Right atrium auricular region (tissue), 2 donors: Measurements from ENCODE around the gene RPSA. TPM values are rescaled to one million over a fixed set of nuclear protein-coding genes. Genes with fewer than 3 reads are reported as not detected.

Source experiments
- DNase-seq: peaks from one replicate; pipeline ENCODE4 v3.0.0-alpha.2; 2019; ENCODE audit warnings: low spot score
- H3K27ac ChIP-seq, 2 donors: fragments of 200-600 bp; sonication (generic); 1 replicate in 1 of 2; 2 replicates in 1 of 2; pipeline ENCODE4 v1.5.1; 2016 to 2019
- H3K27me3 ChIP-seq, 2 donors: fragments of 200-600 bp; sonication (generic); one replicate each; pipeline versions ENCODE4 v1.5.1 to v1.6.0; 2017 to 2019
- H3K36me3 ChIP-seq: fragments of 200-600 bp; sonication (generic); one replicate; pipeline ENCODE4 v1.5.1; 2016
- H3K4me1 ChIP-seq, 2 donors: fragments of 200-600 bp; sonication (generic); one replicate each; pipeline versions ENCODE4 v1.5.1 to v1.6.0; 2017 to 2019
- H3K4me3 ChIP-seq, 2 donors: fragments of 200-600 bp; sonication (generic); 1 replicate in 1 of 2; 2 replicates in 1 of 2; pipeline ENCODE4 v1.5.1; 2017 to 2019; ENCODE audit warnings: mild to moderate bottlenecking in 1 of 2, moderate library complexity in 1 of 2
- H3K9me3 ChIP-seq, 2 donors: fragments of 200-600 bp; sonication (generic); one replicate each; pipeline ENCODE4 v1.5.1; 2019
- total RNA-seq, 2 donors: library from RNA; depleted of rRNA; stranded (reverse); fragments of >200 nt; gene quantifications; one replicate each; pipeline ENCODE4 v1.1.0, GENCODE V29; 2016
- TF ChIP-seq, protein P1 (sequence below), 2 donors: fragments of 200-600 bp; sonication (generic); IDR thresholded peaks; one replicate each; pipeline ENCODE4 v1.5.1; 2019; ENCODE audit warnings: antibody characterized with exemption in 2 of 2

RPSA gene
- total RNA-seq, 2 donors from 2014 or later: 351 to 628 TPM

DNA sequence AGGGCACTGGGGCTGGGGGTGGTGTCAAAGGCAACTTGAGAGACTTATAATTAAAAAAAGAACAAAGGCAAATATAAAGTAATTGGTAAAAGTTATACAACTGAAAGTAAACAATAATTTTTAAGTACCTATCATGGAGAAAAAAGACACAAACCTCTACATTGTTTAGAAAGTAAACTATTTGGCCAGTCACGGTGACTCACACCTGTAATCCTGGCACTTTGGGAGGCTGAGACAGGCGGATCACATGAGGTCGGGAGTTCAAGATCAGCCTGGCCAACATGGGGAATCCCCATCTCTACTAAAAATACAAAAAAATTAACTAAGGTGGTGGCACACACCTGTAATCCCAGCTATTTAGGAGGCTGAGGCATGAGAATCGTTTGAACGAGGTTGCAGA lies 25.8 kb downstream of the RPSA start:
- DNase-seq: no peak
- no peak overlapping the region for H3K4me3 ChIP-seq
- no peak overlapping the region for H3K27ac ChIP-seq
- no peaks in the 10 kb centered on the region for H3K36me3 ChIP-seq
- TF ChIP-seq, protein P1, sequence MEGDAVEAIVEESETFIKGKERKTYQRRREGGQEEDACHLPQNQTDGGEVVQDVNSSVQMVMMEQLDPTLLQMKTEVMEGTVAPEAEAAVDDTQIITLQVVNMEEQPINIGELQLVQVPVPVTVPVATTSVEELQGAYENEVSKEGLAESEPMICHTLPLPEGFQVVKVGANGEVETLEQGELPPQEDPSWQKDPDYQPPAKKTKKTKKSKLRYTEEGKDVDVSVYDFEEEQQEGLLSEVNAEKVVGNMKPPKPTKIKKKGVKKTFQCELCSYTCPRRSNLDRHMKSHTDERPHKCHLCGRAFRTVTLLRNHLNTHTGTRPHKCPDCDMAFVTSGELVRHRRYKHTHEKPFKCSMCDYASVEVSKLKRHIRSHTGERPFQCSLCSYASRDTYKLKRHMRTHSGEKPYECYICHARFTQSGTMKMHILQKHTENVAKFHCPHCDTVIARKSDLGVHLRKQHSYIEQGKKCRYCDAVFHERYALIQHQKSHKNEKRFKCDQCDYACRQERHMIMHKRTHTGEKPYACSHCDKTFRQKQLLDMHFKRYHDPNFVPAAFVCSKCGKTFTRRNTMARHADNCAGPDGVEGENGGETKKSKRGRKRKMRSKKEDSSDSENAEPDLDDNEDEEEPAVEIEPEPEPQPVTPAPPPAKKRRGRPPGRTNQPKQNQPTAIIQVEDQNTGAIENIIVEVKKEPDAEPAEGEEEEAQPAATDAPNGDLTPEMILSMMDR (IDR thresholded peaks at IDR 0.05): no peak
- H3K27me3 ChIP-seq: no peaks in the 10 kb centered on the region
- H3K9me3 ChIP-seq: no peaks in the 10 kb centered on the region
- peaks cover 0 to 7% of the 10 kb centered on the region in 2 donors for H3K4me1 ChIP-seq

DNA sequence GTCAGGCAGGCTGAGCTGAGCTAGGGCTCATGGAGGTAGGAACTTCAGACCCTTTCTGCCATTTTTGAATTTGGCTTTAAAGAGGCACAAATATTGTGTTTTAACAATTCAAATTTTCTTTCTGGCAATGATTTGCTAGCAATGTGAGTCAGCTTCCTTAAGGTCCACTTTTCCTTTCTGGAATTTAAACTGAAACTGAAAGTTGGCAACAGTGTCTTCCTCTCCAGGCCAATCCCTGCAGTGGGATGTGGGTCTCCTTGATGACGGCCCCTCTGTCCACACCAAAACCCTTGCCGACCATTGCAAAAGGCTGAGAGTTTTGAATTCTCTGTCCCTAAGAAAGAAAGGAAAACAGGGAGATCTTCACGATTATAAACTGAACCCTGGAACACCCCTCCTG lies 27.1 kb downstream of the RPSA start:
- H3K9me3 ChIP-seq: no peaks in the 10 kb centered on the region
- H3K27me3 ChIP-seq: no peaks in the 10 kb centered on the region
- no peaks in the 10 kb centered on the region for H3K36me3 ChIP-seq
- DNase-seq: no peak
- TF ChIP-seq, protein P1 (IDR thresholded peaks at IDR 0.05): no peak
- no peak overlapping the region for H3K4me3 ChIP-seq
- peaks cover 0 to 7% of the 10 kb centered on the region in 2 donors for H3K4me1 ChIP-seq
- no peak overlapping the region for H3K27ac ChIP-seq

DNA sequence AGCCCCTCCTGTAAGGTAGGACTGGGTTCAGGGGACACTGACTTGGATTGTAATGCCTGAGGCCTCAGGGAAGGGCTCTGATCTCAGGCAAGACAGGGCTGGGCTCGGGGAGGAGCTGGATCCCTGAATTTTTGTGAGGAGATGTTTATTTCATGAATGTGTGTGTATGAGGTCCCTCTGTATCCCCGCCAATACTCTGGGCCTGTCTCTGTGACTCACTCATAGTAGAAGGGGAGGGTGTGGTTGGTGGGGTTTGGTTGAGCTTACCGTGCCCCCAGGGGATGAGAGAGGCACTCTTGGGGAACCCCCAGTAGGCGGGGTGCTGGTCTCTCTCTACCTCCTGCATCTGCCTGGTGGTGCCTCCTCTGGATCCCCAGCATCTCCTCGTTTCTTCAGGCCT lies 28.1 kb downstream of the RPSA start:
- peaks cover 0 to 7% of the 10 kb centered on the region in 2 donors for H3K4me1 ChIP-seq
- no peaks in the 10 kb centered on the region for H3K27me3 ChIP-seq
- H3K27ac ChIP-seq: no peak overlapping the region
- peak; percentile 50 for DNase-seq
- no peaks in the 10 kb centered on the region for H3K36me3 ChIP-seq
- no peak overlapping the region for H3K4me3 ChIP-seq
- H3K9me3 ChIP-seq: no peaks in the 10 kb centered on the region
- TF ChIP-seq, protein P1 (IDR thresholded peaks at IDR 0.05): no peak

DNA sequence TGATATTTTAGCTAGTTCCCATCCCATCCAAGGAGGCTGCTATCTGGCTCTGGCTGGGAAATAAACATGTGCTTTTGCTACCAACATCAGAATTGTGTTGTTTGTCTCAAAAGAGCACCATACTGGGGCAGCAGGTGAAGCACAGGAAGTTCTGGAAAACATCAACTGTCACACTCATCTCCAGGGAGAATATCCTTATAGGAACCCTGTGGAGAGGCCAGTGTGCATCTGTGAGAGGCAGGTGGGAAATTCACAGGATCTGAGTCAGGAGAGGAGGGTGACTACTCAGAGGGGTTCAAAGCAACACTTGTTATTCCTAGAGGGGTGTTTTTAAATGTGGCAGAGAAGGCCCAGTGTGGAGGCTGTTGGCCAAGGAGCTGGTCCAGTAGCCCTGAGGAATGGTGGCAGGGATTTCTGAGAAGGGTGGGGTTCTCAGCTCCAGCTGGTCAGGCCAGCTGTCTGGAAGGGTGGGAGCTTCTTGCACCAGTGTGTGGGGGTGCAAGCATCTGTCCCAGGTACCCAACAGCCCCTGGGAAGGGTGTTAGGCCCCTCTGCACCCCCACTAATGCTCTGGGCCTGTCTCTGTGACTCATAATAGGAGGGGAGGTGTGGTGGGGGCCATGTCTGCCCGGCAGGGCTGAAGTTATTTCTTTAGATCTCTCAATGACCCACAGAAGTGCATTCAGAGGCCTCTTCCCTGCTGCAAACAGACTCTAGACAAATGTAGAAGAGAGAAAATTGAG lies 28.7 kb downstream of the RPSA start:
- peak; percentile 40 for DNase-seq
- H3K9me3 ChIP-seq: no peaks in the 10 kb centered on the region
- no peak overlapping the region for H3K27ac ChIP-seq
- H3K27me3 ChIP-seq: no peaks in the 10 kb centered on the region
- TF ChIP-seq, protein P1 (IDR thresholded peaks at IDR 0.05): no peak
- H3K4me3 ChIP-seq: no peak overlapping the region
- peaks cover 0 to 7% of the 10 kb centered on the region in 2 donors for H3K4me1 ChIP-seq
- H3K36me3 ChIP-seq: no peaks in the 10 kb centered on the region

DNA sequence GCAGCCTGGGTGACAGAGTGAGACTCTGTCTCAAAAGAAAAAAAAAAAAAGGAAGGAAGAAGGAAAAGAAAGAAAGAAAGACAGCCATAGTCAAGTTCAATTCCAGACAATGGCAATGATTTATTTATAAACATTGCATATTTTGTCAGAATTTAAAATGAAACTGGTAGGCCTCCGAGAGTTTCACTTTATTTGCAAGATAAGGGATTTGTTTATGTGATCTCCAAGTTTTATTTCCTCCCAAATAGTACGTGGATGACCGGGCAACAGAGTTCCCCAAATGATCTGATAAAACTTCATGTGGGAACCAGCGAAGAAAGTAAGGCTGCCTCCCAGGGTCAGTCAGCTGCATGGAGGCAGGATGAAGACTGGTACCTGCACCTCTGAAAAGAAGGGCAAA lies 32.4 kb downstream of the RPSA start:
- H3K4me1 ChIP-seq: no peaks in the 10 kb centered on the region
- no peak overlapping the region for H3K4me3 ChIP-seq
- TF ChIP-seq, protein P1 (IDR thresholded peaks at IDR 0.05): no peak
- no peaks in the 10 kb centered on the region for H3K27me3 ChIP-seq
- H3K9me3 ChIP-seq: no peaks in the 10 kb centered on the region
- no peak overlapping the region for H3K27ac ChIP-seq
- no peaks in the 10 kb centered on the region for H3K36me3 ChIP-seq
- DNase-seq: peak; percentile 43

DNA sequence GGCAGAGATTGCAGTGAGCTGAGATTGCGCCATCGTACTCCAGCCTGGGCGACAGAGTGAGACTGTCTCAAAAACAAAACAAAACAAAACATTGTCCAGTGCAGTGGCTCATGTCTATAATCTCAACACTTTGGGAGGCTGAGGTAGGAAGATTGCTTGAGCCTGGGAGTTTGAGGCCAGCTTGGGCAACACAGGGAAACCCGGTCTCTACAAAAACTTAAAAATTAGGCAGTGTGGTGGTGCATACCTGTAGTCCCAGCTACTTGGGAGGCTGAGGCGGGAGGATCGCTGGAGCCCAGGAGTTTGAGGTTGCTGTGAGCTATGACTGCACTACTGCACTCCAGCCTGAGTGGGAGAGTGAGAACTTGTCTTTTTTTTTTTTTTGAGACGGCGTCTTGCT lies 33.8 kb downstream of the RPSA start:
- H3K27me3 ChIP-seq: no peaks in the 10 kb centered on the region
- H3K9me3 ChIP-seq: no peaks in the 10 kb centered on the region
- no peaks in the 10 kb centered on the region for H3K36me3 ChIP-seq
- peak; percentile 36 for DNase-seq
- H3K4me3 ChIP-seq: no peak overlapping the region
- TF ChIP-seq, protein P1 (IDR thresholded peaks at IDR 0.05): no peak
- no peak overlapping the region for H3K27ac ChIP-seq
- H3K4me1 ChIP-seq: no peaks in the 10 kb centered on the region
